C4-2B (cell line): ENCODE results near the gene RPRD1A.

Source experiments
- CTCF ChIP-seq: fragments of 450-650 bp; conservative IDR thresholded peaks from 2 replicates; pipeline ENCODE4 v1.5.1; 2017; ENCODE audit warnings: mild to moderate bottlenecking
- ZFX ChIP-seq: fragments of 450-650 bp; IDR thresholded peaks from 2 replicates; pipeline ENCODE4 v1.6.1; 2017

GRCh38 chr18:36050479-36050878 lies 16.9 kb downstream of the RPRD1A start:
- no peak for TF ChIP-seq CTCF
- no peak for TF ChIP-seq ZFX
